Embryonic facial prominence (tissue), 1 donor: ENCODE measurements around the gene SNAPC4.
"Not testable (repeated sequence)": the region's sequence is repeated elsewhere in the genome, so short reads cannot be mapped to it uniquely, and the experiment has no call there.

Experiments used
- DNase-seq: peaks from one replicate; pipeline ENCODE4 v3.0.0-alpha.2; 2016; ENCODE audit errors: extremely low spot score

SNAPC4 gene

GRCh38 chr9:136358016-136358415 is 42.0 kb downstream of the SNAPC4 start:
- no peak for DNase-seq

GRCh38 chr9:136357202-136357725 is 42.7 kb downstream of the SNAPC4 start:
- DNase-seq: no peak

- DNase-seq: no peak
These were observed 44.1 kb downstream of the SNAPC4 start for GRCh38 chr9:136355616-136356557.

GRCh38 chr9:136354592-136355085 is 45.3 kb downstream of the SNAPC4 start:
- DNase-seq: no peak

- no peak for DNase-seq
These were observed 46.0 kb downstream of the SNAPC4 start for GRCh38 chr9:136353757-136354488.

- no peak for DNase-seq
These were observed 46.9 kb downstream of the SNAPC4 start for GRCh38 chr9:136353088-136353487.

- no peak for DNase-seq
These were observed 47.3 kb downstream of the SNAPC4 start for GRCh38 chr9:136352682-136353081.

GRCh38 chr9:136351868-136352267 is 48.1 kb downstream of the SNAPC4 start:
- not testable (repeated sequence) for DNase-seq

- DNase-seq: no peak
These were observed 48.6 kb downstream of the SNAPC4 start for GRCh38 chr9:136351252-136351800.
